B cell (primary cell): ENCODE results near the gene RNU1-2. TPM values are rescaled to one million over a fixed set of nuclear protein-coding genes. Genes with fewer than 3 reads are reported as not detected.

Experiments
- ATAC-seq: fragments of 200-7000 bp; cut with Tn5 transposase; one replicate; pipeline ENCODE4 v1.10.0; 2021; ENCODE audit warnings: low read depth, mild to moderate bottlenecking, moderate number of reproducible peaks, moderate library complexity
- CTCF ChIA-PET: fragments of 350-600 bp; sonication (Branson Sonifier 250); formaldehyde crosslinking; loops from one replicate; lab custom pipeline; 2021; ENCODE audit warnings: antibody characterized with exemption, inconsistent platforms; lab: Charles Lee
- POLR2A ChIA-PET: fragments of 350-600 bp; sonication (Branson Sonifier 250); formaldehyde crosslinking; loops from one replicate; lab custom pipeline; 2021; ENCODE audit warnings: antibody characterized with exemption; lab: Charles Lee
- DNase-seq: peaks from one replicate; pipeline ENCODE4 v3.0.0; 2013
- H2AFZ ChIP-seq: 2 replicates; pipeline ENCODE4 v1.6.1; 2012; ENCODE audit warnings: mild to moderate bottlenecking, low read depth, low read length; ENCODE audit not compliant: insufficient read depth, poor library complexity, severe bottlenecking
- H3K27ac ChIP-seq, 2 donors: 1 replicate in 1 of 2; 2 replicates in 1 of 2; pipeline ENCODE4 v1.5.1; 2012 to 2013; ENCODE audit warnings: low read length in 2 of 2, mild to moderate bottlenecking in 2 of 2, moderate library complexity in 1 of 2
- H3K27me3 ChIP-seq, 4 experiments: fragments of 200-600 bp in 1 of 4; sonication (generic) in 1 of 4; replicated peaks in 1 of 4; 1 replicate in 2 of 4; 2 replicates in 2 of 4; pipeline versions ENCODE4 v1.6.1 to v1.7.0; 2013 to 2016; ENCODE audit warnings: low read length in 3 of 4, mild to moderate bottlenecking in 2 of 4, mixed read lengths in 1 of 4, moderate library complexity in 1 of 4; ENCODE audit not compliant: insufficient read depth in 4 of 4, control insufficient read depth in 3 of 4; ENCODE audit errors: control extremely low read depth in 1 of 4
- H3K36me3 ChIP-seq, 2 experiments: replicated peaks in 1 of 2; 1 replicate in 1 of 2; 2 replicates in 1 of 2; pipeline versions ENCODE4 v1.6.1 to v1.7.1; 2013; ENCODE audit warnings: low read length in 1 of 2; ENCODE audit not compliant: insufficient read depth in 2 of 2, control insufficient read depth in 1 of 2; ENCODE audit errors: control extremely low read depth in 1 of 2, extremely low read depth in 1 of 2
- H3K4me1 ChIP-seq, 2 donors: fragments of 200-600 bp in 1 of 2; sonication (generic) in 1 of 2; 1 replicate in 1 of 2; 2 replicates in 1 of 2; pipeline versions ENCODE4 v1.5.1 to v1.6.1; 2013 to 2017; ENCODE audit warnings: low read length in 2 of 2; ENCODE audit not compliant: control insufficient read depth in 2 of 2, insufficient read depth in 2 of 2
- H3K4me2 ChIP-seq: replicated peaks from 2 replicates; pipeline ENCODE3; 2012; ENCODE audit warnings: mild to moderate bottlenecking, low read depth, low read length; ENCODE audit not compliant: poor library complexity, severe bottlenecking
- H3K4me3 ChIP-seq, 5 experiments: fragments of 200-600 bp in 1 of 5; sonication (generic) in 1 of 5; 1 replicate in 3 of 5; 2 replicates in 2 of 5; pipeline versions ENCODE4 v1.5.1 to v1.7.0; 2011 to 2016; ENCODE audit warnings: low read length in 4 of 5, mild to moderate bottlenecking in 4 of 5, low read depth in 2 of 5, control low read depth in 1 of 5, moderate library complexity in 1 of 5; ENCODE audit not compliant: insufficient read depth in 1 of 5; ENCODE audit errors: control extremely low read depth in 1 of 5, extremely low read depth in 1 of 5
- H3K79me2 ChIP-seq: fragments of 200-600 bp; sonication (generic); one replicate; pipeline ENCODE4 v1.6.0; 2016; ENCODE audit warnings: low read length; ENCODE audit not compliant: control insufficient read depth, insufficient read depth
- H3K9ac ChIP-seq: fragments of 200-600 bp; sonication (generic); 2 replicates; pipeline ENCODE4 v1.6.1; 2017; ENCODE audit warnings: mild to moderate bottlenecking, low read length, moderate library complexity
- H3K9me3 ChIP-seq, 3 donors: one replicate each; pipeline versions ENCODE4 v1.6.1 to v1.7.1; 2013; ENCODE audit warnings: low read length in 2 of 3; ENCODE audit not compliant: control insufficient read depth in 2 of 3, insufficient read depth in 1 of 3; ENCODE audit errors: control extremely low read depth in 1 of 3
- H4K20me1 ChIP-seq: 2 replicates; pipeline ENCODE4 v1.6.0; 2012; ENCODE audit warnings: mild to moderate bottlenecking, low read length; ENCODE audit not compliant: insufficient read depth, control insufficient read depth, poor library complexity, severe bottlenecking
- H3K27ac Mint-ChIP-seq: one replicate; pipeline ENCODE4 v1.8.0; 2021; ENCODE audit warnings: mixed read lengths
- H3K27me3 Mint-ChIP-seq: one replicate; pipeline ENCODE4 v1.8.0; 2021; ENCODE audit warnings: mixed read lengths
- H3K4me1 Mint-ChIP-seq: one replicate; pipeline ENCODE4 v1.8.0; 2021; ENCODE audit warnings: mixed read lengths
- H3K4me3 Mint-ChIP-seq: one replicate; pipeline ENCODE4 v1.8.0; 2021; ENCODE audit warnings: mixed read lengths
- H3K9me3 Mint-ChIP-seq: one replicate; pipeline ENCODE4 v1.8.0; 2022; ENCODE audit warnings: mixed read lengths; ENCODE audit not compliant: insufficient read depth
- CTCF ChIP-seq: fragments of 200-600 bp; IDR thresholded peaks from one replicate; pipeline ENCODE4 v1.8.0; 2022; ENCODE audit warnings: antibody characterized with exemption, mild to moderate bottlenecking
- EZH2 ChIP-seq: IDR thresholded peaks from 2 replicates; pipeline ENCODE4 v1.6.1; 2012; ENCODE audit warnings: borderline replicate concordance, low read depth, mild to moderate bottlenecking, moderate library complexity, low read length; ENCODE audit not compliant: insufficient read depth, poor library complexity, severe bottlenecking
- WGBS: methylation state at CpG from one replicate; pipeline ENCODE4 v1.1.5; 2013; ENCODE audit warnings: missing lambda C conversion rate; ENCODE audit not compliant: insufficient coverage; 5-methylcytosine and 5-hydroxymethylcytosine counted together
- intact Hi-C: fragments of 100-400 bp; cut with micrococcal nuclease; formaldehyde crosslinking; loops from one replicate; pipeline ENCODE4 v1.10.0; 2022
- polyA plus RNA-seq: library from polyadenylated mRNA; depleted of rRNA; stranded (reverse); fragments of >200 nt; gene quantifications from 2 replicates; pipeline ENCODE4 v1.2.3, GENCODE V29; 2012
- total RNA-seq, 2 donors: library from RNA; stranded (reverse); fragments of 120-200 nt in 1 of 2; gene quantifications; 1 replicate in 1 of 2; 2 replicates in 1 of 2; pipeline versions ENCODE4 v1.2.3 to v1.2.4, GENCODE V29; 2013 to 2022

RNU1-2 gene
- total and polyA plus RNA-seq, 2 donors (not counting 1 experiment from before 2014, with no cell fraction given): 4,377 TPM; not detected in 1

GRCh38 chr1:16925635-16926490 lies 30.1 kb downstream of the RNU1-2 start:
- Mint-ChIP-seq H3K4me3 (no peak overlapping the region), H3K4me1 (peaks cover 15% of the 10 kb centered on the region), H3K27me3 (no peaks in the 10 kb centered on the region), H3K9me3 (no peaks in the 10 kb centered on the region), H3K27ac (no peak overlapping the region)
- Histone ChIP-seq H3K4me2 (no peak overlapping the region), H3K4me1 (peaks cover 11% of the 10 kb centered on the region in 2 donors), H4K20me1 (peaks cover 23% of the 10 kb centered on the region), H3K4me3 (no peak overlapping the region), H3K9me3 (peaks cover 0 to 4% (median 0%) of the 10 kb centered on the region in 3 donors), H2AFZ (no peak overlapping the region), H3K27me3 (no peaks in the 10 kb centered on the region), H3K79me2 (peaks cover 48% of the 10 kb centered on the region), H3K9ac (no peak overlapping the region), H3K36me3 (no peaks in the 10 kb centered on the region), H3K27ac (no peak overlapping the region)
- TF ChIP-seq CTCF (no peak), EZH2 (no peak)
- 93% methylated on average over 13 of the region's 13 CpGs for WGBS
- intact Hi-C loops: no loop called here
- ChIA-PET POLR2A (no interaction called here), CTCF (interaction anchor here (0.5 kb wide), 1 partner anchor 120 kb away, joined by 3 read pairs; no protein-coding TSS in a partner anchor)
- ATAC-seq: no peak
- no peak for DNase-seq

GRCh38 chr1:16926491-16927073 lies 30.8 kb downstream of the RNU1-2 start:
- no peak overlapping the region for H3K4me2 ChIP-seq
- Mint-ChIP-seq H3K4me1 (peaks cover 12% of the 10 kb centered on the region), H3K27me3 (no peaks in the 10 kb centered on the region), H3K27ac (no peak overlapping the region), H3K4me3 (no peak overlapping the region), H3K9me3 (no peaks in the 10 kb centered on the region)
- H3K79me2 ChIP-seq: peaks cover 46% of the 10 kb centered on the region
- no peak for TF ChIP-seq CTCF
- TF ChIP-seq EZH2: no peak
- 90% methylated on average over 10 of the region's 10 CpGs for WGBS
- H3K36me3 ChIP-seq: no peaks in the 10 kb centered on the region
- intact Hi-C loops: no loop called here
- H3K27ac ChIP-seq: no peak overlapping the region
- ATAC-seq: no peak
- DNase-seq: no peak
- ChIA-PET CTCF (no interaction called here), POLR2A (no interaction called here)
- H3K4me3 ChIP-seq: no peak overlapping the region
- H3K9me3 ChIP-seq: peaks cover 0 to 4% (median 0%) of the 10 kb centered on the region in 3 donors
- H2AFZ ChIP-seq: no peak overlapping the region
- H3K9ac ChIP-seq: no peak overlapping the region
- no peaks in the 10 kb centered on the region for H3K27me3 ChIP-seq
- peaks cover 6 to 7% of the 10 kb centered on the region in 2 donors for H3K4me1 ChIP-seq
- H4K20me1 ChIP-seq: peaks cover 23% of the 10 kb centered on the region
